Measurements from ENCODE around the gene MRM2.

The MRM2 gene

DNA sequence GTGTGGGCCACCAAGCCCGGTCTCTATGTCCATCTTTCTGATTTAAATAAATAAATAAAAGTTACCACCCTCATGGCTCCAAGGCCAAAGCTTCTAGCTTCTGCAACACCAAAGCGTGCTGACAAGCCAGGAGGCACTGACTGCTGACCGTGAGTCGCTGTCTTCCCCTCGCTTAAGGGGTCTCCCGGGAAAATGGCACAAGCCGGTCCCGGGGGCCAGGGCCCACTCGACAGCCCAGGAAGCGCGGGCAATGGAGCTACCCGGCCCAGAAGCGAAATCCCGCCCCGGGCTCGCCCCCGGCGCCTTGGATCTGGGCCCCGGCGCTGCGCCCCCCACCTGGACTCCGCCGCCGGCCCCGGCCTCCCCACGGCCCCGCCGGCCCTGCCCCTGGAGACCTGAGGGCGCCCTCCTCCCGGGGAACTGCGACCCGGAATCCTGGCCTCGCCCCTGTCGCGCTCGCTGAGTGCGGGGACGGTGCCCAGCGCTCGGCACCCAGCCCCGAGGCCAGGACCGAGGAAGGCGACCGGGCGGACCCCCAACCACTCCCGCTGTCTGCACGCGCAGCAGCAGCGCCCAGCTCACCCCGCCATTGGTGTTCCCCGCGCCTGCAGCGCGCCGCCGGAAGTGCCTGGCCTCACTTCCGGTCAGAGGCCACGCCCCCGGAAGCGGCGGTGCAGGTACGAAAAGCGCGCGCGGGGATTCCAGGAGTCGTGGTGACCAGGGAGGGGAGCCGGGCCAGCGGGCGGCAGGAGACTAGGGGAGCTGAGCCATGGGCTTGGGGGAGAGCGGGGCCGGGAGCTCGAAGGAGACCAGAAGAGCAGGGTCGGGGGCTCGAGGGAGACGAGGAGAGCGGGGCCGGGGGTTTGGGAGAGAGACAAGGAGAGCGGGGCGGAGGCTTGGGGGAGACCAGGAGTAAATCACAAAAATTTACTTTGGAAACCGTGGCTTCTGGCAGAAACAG, at the start of gene MRM2, which contains the start of gene NUDT1:
Gene MRM2 (minus strand): TSS at position 626 of the 961 bp plus-strand sequence. CDS start 36 bp downstream, at position 590.
Gene NUDT1 (plus strand): TSS at position 647 of the 961 bp plus-strand sequence. CDS start 2,349 bp downstream, outside the sequence.
- H3K9me3 ChIP-seq (ENCODE audit: low read length), result no peaks in the 10 kb centered on the region
- H3K4me1 ChIP-seq (ENCODE audit: insufficient read depth, low read length), result peaks cover 15% of the 10 kb centered on the region
- H3K27me3 ChIP-seq (ENCODE audit: insufficient read depth, low read length), result no peaks in the 10 kb centered on the region
- H2AFZ ChIP-seq (ENCODE audit: low read depth, low read length), result peak within 1 kb of the TSS; percentile 44
- peaks cover 28% of the 10 kb centered on the region for H3K36me3 ChIP-seq (ENCODE audit: insufficient read depth, low read length)
- H3K4me3 ChIP-seq (ENCODE audit: low read length), result peak within 1 kb of the TSS; percentile 65

DNA sequence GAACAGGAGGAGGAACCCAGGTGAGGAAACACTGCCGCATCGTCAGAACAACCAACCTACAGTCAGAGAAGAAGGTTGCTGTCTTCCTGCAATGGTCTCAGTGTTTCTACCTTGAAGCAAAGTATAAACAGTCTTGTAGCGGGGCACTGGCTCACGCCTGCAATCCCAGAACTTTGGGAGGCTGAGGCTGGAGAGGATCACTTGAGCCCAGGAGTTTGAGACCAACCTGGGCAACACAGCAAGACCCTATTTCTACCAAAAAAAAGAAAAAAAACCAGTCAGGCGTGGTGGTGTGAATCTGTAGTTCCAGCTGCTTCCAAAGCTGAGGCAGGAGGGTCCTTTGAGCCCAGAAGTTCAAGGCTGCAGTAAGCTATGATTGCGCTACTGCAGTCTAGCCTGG, 48.9 kb upstream of the MRM2 start:
- Histone ChIP-seq H3K36me3 (ENCODE audit: insufficient read depth, low read length) (no peaks in the 10 kb centered on the region), H3K9me3 (ENCODE audit: low read length) (peaks cover 2% of the 10 kb centered on the region), H3K27me3 (ENCODE audit: insufficient read depth, low read length) (no peaks in the 10 kb centered on the region), H3K4me1 (ENCODE audit: insufficient read depth, low read length) (no peaks in the 10 kb centered on the region), H3K4me3 (ENCODE audit: low read length) (no peak overlapping the region), H2AFZ (ENCODE audit: low read depth, low read length) (no peak overlapping the region)

DNA sequence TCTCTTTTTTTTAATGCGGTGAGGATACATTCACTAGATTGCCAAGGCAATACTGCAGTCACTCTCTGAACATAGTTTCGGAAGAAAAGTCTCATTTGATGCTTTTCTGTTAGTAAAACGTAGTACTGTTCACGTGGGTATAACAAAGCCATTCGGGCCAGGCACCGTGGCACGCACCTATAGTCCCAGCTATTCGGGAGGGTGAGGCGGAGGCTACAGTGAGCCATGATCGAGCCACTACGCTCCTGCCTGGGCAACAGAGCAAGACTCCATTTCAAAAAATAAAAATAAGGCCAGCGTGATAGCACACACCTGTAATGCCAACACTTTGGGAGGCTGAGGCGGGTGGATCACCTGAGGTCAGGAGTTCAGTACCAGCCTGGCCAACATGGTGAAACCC, 47.6 kb upstream of the MRM2 start:
- H3K4me1 ChIP-seq (ENCODE audit: insufficient read depth, low read length), result no peaks in the 10 kb centered on the region
- no peak overlapping the region for H3K4me3 ChIP-seq (ENCODE audit: low read length)
- peaks cover 2% of the 10 kb centered on the region for H3K9me3 ChIP-seq (ENCODE audit: low read length)
- no peaks in the 10 kb centered on the region for H3K27me3 ChIP-seq (ENCODE audit: insufficient read depth, low read length)
- no peak overlapping the region for H2AFZ ChIP-seq (ENCODE audit: low read depth, low read length)
- H3K36me3 ChIP-seq (ENCODE audit: insufficient read depth, low read length), result no peaks in the 10 kb centered on the region

DNA sequence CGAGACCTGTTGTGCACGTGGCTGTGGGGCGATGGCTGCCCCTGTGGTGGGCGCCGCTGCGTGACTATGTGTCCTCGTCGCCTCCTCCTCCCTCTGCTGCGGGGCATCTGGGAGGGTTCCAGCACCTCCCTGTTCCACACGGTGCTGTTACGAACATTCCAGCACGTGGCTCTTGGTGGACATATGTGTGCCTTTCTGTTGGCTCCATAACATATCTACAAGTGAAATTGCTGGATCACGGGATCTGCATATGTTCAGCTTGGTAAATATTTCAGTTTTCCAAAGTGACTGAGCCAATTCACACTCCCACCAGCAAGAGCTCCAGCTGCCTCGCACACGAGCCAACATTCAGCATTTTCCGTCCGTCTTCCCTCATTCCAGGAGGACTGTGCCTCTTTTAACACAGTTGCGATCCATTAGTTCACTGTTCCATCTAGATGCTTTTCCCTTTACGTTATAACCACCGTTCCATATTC, 47.1 kb upstream of the MRM2 start:
- Histone ChIP-seq H3K9me3 (ENCODE audit: low read length) (peaks cover 2% of the 10 kb centered on the region), H2AFZ (ENCODE audit: low read depth, low read length) (no peak overlapping the region), H3K4me1 (ENCODE audit: insufficient read depth, low read length) (no peaks in the 10 kb centered on the region), H3K36me3 (ENCODE audit: insufficient read depth, low read length) (no peaks in the 10 kb centered on the region), H3K27me3 (ENCODE audit: insufficient read depth, low read length) (no peaks in the 10 kb centered on the region), H3K4me3 (ENCODE audit: low read length) (no peak overlapping the region)

DNA sequence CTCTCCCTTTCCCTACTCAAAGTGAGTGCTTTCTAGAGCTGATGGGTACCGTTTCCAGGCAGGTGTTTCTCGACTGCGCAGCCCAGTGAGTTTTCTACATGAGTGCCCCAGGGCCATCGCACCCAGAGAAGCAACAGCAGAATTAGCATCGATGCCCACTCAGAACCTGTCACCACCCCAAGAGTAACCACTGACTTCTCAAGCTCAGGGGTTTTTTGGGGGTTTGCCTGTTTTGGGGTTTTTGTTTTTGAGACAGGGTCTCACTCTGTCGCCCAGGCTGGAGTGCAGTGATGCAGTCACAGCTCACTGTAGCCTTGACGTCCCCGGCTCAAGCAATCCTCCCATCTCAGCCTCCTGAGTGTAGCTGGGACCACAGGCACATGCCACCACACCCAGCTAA, 46.5 kb upstream of the MRM2 start:
- Histone ChIP-seq H3K36me3 (ENCODE audit: insufficient read depth, low read length) (no peaks in the 10 kb centered on the region), H3K9me3 (ENCODE audit: low read length) (peaks cover 2% of the 10 kb centered on the region), H3K4me3 (ENCODE audit: low read length) (no peak overlapping the region), H2AFZ (ENCODE audit: low read depth, low read length) (no peak overlapping the region), H3K4me1 (ENCODE audit: insufficient read depth, low read length) (no peaks in the 10 kb centered on the region), H3K27me3 (ENCODE audit: insufficient read depth, low read length) (no peaks in the 10 kb centered on the region)

DNA sequence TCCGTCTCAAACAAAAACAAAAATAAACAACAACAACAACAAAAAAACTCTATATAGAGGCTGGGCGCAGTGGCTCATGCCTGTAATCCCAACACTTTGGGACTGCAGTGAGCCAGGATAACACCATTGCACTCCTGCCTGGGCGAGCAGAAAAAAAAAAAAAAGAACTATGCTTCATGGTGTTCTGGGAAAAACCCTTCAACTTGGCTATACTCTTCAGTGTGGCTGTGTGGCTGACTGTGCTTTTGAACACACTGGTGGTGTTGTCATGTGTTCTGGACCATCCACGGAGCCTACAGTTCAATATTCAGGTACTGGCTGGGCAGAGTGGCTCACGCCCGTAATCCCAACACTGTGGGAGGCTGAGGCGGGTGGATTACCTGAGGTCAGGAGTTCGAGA, 45.7 kb upstream of the MRM2 start:
- Histone ChIP-seq H2AFZ (ENCODE audit: low read depth, low read length) (no peak overlapping the region), H3K9me3 (ENCODE audit: low read length) (no peaks in the 10 kb centered on the region), H3K36me3 (ENCODE audit: insufficient read depth, low read length) (no peaks in the 10 kb centered on the region), H3K4me3 (ENCODE audit: low read length) (no peak overlapping the region), H3K4me1 (ENCODE audit: insufficient read depth, low read length) (no peaks in the 10 kb centered on the region), H3K27me3 (ENCODE audit: insufficient read depth, low read length) (no peaks in the 10 kb centered on the region)

DNA sequence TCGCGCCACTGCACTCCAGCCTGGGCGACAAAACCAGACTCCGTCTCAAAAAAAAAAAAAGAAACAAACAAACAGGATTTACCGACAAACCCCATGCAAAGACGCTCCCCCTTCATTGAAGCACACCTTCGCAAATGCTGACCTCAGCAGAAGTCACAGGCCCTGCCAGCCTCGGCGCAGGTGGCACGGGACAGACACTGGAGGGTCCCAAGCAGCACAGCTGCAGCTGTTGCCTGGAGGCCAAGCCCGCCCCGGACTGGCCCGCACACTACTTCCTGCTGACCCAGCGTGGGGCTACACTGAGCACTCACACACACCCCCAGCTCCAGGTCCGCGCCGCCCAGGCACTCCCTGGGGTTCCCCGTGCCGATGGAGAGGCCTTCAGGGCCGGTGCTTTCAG, 41.1 kb upstream of the MRM2 start:
- H3K27me3 ChIP-seq (ENCODE audit: insufficient read depth, low read length), result no peaks in the 10 kb centered on the region
- no peaks in the 10 kb centered on the region for H3K36me3 ChIP-seq (ENCODE audit: insufficient read depth, low read length)
- H3K4me1 ChIP-seq (ENCODE audit: insufficient read depth, low read length), result peaks cover 10% of the 10 kb centered on the region
- H3K4me3 ChIP-seq (ENCODE audit: low read length), result no peak overlapping the region
- H2AFZ ChIP-seq (ENCODE audit: low read depth, low read length), result no peak overlapping the region
- H3K9me3 ChIP-seq (ENCODE audit: low read length), result no peaks in the 10 kb centered on the region

DNA sequence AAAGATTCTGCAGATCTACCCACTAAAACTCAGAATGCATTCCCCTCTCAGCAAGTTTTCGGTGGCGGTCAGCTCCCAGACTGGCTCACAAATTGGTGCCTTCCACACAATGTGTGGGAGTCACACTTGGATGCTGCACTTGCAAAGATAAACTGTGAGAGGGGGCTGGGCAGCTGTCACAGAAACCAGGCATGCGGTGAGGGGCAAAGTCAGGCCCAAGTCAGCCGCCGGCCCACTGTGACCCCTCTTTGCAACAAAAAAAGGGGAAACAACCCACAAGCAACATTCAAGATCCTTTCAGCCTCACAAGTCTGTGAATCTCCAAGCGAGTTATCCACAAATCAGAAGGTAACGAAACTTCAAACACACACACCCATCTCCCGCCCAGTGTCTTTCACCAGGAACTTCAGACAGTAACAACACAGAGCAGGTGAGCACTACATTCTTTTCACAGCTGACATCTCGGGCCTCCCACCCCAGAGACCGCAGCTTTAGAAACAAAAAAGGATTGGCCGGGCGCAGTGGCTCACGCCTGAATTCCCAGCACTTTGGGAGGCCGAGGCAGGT, 40.3 kb upstream of the MRM2 start:
- Histone ChIP-seq H3K36me3 (ENCODE audit: insufficient read depth, low read length) (peaks cover under 1% of the 10 kb centered on the region), H3K4me3 (ENCODE audit: low read length) (no peak overlapping the region), H3K4me1 (ENCODE audit: insufficient read depth, low read length) (peaks cover 10% of the 10 kb centered on the region), H3K27me3 (ENCODE audit: insufficient read depth, low read length) (no peaks in the 10 kb centered on the region), H3K9me3 (ENCODE audit: low read length) (no peaks in the 10 kb centered on the region), H2AFZ (ENCODE audit: low read depth, low read length) (no peak overlapping the region)

DNA sequence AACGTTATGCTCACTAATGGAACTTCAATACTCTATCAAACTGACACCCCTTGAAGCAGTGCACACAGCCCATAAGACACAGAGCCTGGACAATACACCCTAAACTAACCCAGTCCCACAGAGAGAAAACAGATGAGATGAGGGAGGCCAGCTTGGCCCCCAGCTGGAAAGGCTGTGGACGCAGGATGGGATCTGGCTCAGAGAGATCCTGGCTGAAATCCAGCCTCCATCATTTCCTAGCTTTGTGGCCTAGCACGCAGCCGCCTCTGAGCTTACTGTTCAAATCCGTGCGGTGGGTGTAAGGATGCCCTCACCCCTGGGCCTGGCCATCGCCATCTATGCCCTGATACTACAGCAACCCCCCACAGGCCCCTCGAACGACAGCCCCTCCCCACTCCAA, 39.5 kb upstream of the MRM2 start:
- H2AFZ ChIP-seq (ENCODE audit: low read depth, low read length), result no peak overlapping the region
- peaks cover 10% of the 10 kb centered on the region for H3K4me1 ChIP-seq (ENCODE audit: insufficient read depth, low read length)
- H3K4me3 ChIP-seq (ENCODE audit: low read length), result no peak overlapping the region
- no peaks in the 10 kb centered on the region for H3K9me3 ChIP-seq (ENCODE audit: low read length)
- peaks cover 3% of the 10 kb centered on the region for H3K36me3 ChIP-seq (ENCODE audit: insufficient read depth, low read length)
- H3K27me3 ChIP-seq (ENCODE audit: insufficient read depth, low read length), result no peaks in the 10 kb centered on the region

DNA sequence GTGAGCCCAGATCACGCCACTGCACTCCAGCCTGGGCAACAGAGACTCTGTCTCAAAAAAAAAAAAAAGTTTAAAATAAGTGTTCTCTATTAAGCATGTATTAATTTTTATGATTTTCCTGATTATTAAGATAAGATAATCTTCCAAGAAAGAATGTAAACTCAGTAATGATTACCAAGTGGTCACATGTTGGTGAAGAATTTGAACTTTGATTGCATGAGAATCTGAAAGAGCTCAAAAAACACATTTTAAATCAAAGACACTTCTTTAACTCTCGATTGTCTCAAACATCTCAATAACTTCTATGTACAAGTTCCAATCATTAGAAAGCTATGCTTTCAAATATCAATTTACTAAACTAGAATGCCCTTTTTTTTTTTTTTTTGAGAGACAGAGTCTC, 38.4 kb upstream of the MRM2 start:
- Histone ChIP-seq H3K27me3 (ENCODE audit: insufficient read depth, low read length) (no peaks in the 10 kb centered on the region), H3K4me3 (ENCODE audit: low read length) (no peak overlapping the region), H3K4me1 (ENCODE audit: insufficient read depth, low read length) (peaks cover 10% of the 10 kb centered on the region), H3K36me3 (ENCODE audit: insufficient read depth, low read length) (peaks cover 3% of the 10 kb centered on the region), H3K9me3 (ENCODE audit: low read length) (no peaks in the 10 kb centered on the region), H2AFZ (ENCODE audit: low read depth, low read length) (no peak overlapping the region)

DNA sequence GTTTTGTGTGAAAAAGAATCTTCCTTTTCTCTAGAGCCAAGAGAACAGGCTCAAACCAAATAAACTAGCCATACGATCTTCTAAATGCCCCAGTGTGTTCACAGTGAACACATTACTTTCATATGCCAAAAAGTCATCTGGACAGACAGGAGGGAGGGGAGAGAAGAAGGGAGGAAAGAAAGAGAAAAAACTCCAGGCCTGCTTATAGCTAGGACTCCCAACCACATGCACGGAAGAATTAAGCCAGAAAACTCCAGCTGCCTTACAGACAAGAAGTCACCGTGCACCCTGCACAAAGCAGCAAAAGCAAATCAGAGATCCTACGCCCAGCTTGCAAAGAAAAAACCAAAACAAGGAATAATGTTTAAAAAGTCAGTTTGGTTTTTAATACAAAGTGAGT, 37.9 kb upstream of the MRM2 start:
- peaks cover 5% of the 10 kb centered on the region for H3K36me3 ChIP-seq (ENCODE audit: insufficient read depth, low read length)
- no peak overlapping the region for H3K4me3 ChIP-seq (ENCODE audit: low read length)
- no peaks in the 10 kb centered on the region for H3K27me3 ChIP-seq (ENCODE audit: insufficient read depth, low read length)
- no peaks in the 10 kb centered on the region for H3K9me3 ChIP-seq (ENCODE audit: low read length)
- no peak overlapping the region for H2AFZ ChIP-seq (ENCODE audit: low read depth, low read length)
- peaks cover 10% of the 10 kb centered on the region for H3K4me1 ChIP-seq (ENCODE audit: insufficient read depth, low read length)

DNA sequence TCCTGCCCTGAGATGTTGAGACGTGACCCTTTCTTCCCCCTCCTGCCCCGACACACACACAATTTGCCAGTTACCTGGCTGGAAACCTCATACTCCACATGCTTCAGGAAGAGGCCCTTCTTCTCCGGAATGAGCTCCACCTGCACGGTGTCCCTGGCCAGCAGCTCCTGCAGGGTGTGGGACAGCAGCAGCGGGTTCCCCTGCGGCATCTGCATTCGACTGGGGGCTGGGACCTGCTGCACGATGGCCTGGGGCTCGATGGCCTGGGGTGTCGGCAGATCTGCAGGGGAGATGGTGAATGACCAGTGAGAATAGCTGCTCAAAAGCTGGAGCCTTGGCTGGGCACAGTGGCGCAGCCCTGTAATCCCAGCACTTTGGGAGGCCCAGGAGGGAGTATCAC, 36.0 kb upstream of the MRM2 start:
- peaks cover 10% of the 10 kb centered on the region for H3K4me1 ChIP-seq (ENCODE audit: insufficient read depth, low read length)
- H3K36me3 ChIP-seq (ENCODE audit: insufficient read depth, low read length), result peaks cover 7% of the 10 kb centered on the region
- no peak overlapping the region for H2AFZ ChIP-seq (ENCODE audit: low read depth, low read length)
- H3K4me3 ChIP-seq (ENCODE audit: low read length), result no peak overlapping the region
- H3K9me3 ChIP-seq (ENCODE audit: low read length), result no peaks in the 10 kb centered on the region
- H3K27me3 ChIP-seq (ENCODE audit: insufficient read depth, low read length), result no peaks in the 10 kb centered on the region

DNA sequence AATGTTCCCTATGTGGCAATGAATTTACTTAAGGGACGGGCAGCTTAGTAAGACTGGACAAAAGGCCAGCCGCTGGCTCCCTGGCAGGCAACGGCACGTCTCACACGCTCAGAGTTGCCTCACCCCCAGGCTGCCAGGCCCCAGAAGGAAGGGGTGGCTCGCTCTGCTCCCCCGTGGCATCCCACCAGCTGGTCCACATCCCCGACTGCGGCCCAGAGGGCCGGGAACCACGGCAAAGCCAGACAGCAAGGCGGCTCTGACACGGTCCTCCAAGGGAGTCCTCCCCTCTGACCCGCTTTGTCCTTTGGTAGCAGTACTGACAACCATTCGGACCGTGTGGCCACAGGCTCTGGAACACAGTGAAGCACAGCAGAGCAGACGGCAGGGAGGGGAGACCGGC, 34.1 kb upstream of the MRM2 start:
- Histone ChIP-seq H3K27me3 (ENCODE audit: insufficient read depth, low read length) (no peaks in the 10 kb centered on the region), H3K9me3 (ENCODE audit: low read length) (no peaks in the 10 kb centered on the region), H3K4me1 (ENCODE audit: insufficient read depth, low read length) (no peaks in the 10 kb centered on the region), H3K36me3 (ENCODE audit: insufficient read depth, low read length) (peaks cover 7% of the 10 kb centered on the region), H2AFZ (ENCODE audit: low read depth, low read length) (no peak overlapping the region), H3K4me3 (ENCODE audit: low read length) (no peak overlapping the region)
